ENCODE measurements around the gene FKBP1A. TPM values are rescaled to one million over a fixed set of nuclear protein-coding genes. Genes with fewer than 3 reads are reported as not detected.

The FKBP1A gene
- total RNA-seq, 1 experiment from 2014 or later: 127 TPM

- Histone ChIP-seq H3K36me3 (no peaks in the 10 kb centered on the region), H3K27me3 (no peaks in the 10 kb centered on the region), H3K4me1 (peaks cover 5% of the 10 kb centered on the region; the same call in 1 of the 2 replicates), H3K27ac (no peak overlapping the region), H3K4me3 (no peak overlapping the region), H3K9me3 (replicated peaks) (no peaks in the 10 kb centered on the region)
- peak in 1 of 2 experiments; percentile 39 for DNase-seq
These were observed 70.2 kb downstream of the FKBP1A start for GRCh38 chr20:1322511-1323245.

- H3K27me3 ChIP-seq: no peaks in the 10 kb centered on the region
- no peaks in the 10 kb centered on the region for H3K9me3 ChIP-seq (replicated peaks)
- H3K4me1 ChIP-seq: peaks cover 5% of the 10 kb centered on the region; the same call in 1 of the 2 replicates
- no peaks in the 10 kb centered on the region for H3K36me3 ChIP-seq
- no peak overlapping the region for H3K27ac ChIP-seq
- no peak overlapping the region for H3K4me3 ChIP-seq
- DNase-seq: no peak
These were observed 71.3 kb downstream of the FKBP1A start for GRCh38 chr20:1321654-1321939.

GRCh38 chr20:1320902-1321653 is 71.8 kb downstream of the FKBP1A start:
- Histone ChIP-seq H3K27ac (no peak overlapping the region), H3K4me3 (no peak overlapping the region), H3K36me3 (no peaks in the 10 kb centered on the region), H3K27me3 (no peaks in the 10 kb centered on the region), H3K9me3 (replicated peaks) (no peaks in the 10 kb centered on the region), H3K4me1 (peaks cover 2% of the 10 kb centered on the region; the same call in 1 of the 2 replicates)
- peak in 1 of 2 experiments; percentile 47 for DNase-seq

- Histone ChIP-seq H3K4me1 (no peaks in the 10 kb centered on the region; the same call in 1 of the 2 replicates), H3K27ac (no peak overlapping the region), H3K4me3 (no peak overlapping the region), H3K27me3 (no peaks in the 10 kb centered on the region), H3K36me3 (no peaks in the 10 kb centered on the region), H3K9me3 (replicated peaks) (no peaks in the 10 kb centered on the region)
- no peak for DNase-seq
These were observed 72.8 kb downstream of the FKBP1A start for GRCh38 chr20:1320016-1320415.

GRCh38 chr20:1319462-1319861 is 73.4 kb downstream of the FKBP1A start:
- H3K9me3 ChIP-seq (replicated peaks): no peaks in the 10 kb centered on the region
- H3K4me1 ChIP-seq: no peaks in the 10 kb centered on the region; the same call in 1 of the 2 replicates
- H3K27ac ChIP-seq: no peak overlapping the region
- H3K27me3 ChIP-seq: no peaks in the 10 kb centered on the region
- DNase-seq: no peak
- H3K36me3 ChIP-seq: no peaks in the 10 kb centered on the region
- no peak overlapping the region for H3K4me3 ChIP-seq

GRCh38 chr20:1319051-1319450 is 73.8 kb downstream of the FKBP1A start:
- Histone ChIP-seq H3K27ac (no peak overlapping the region), H3K4me1 (no peaks in the 10 kb centered on the region; the same call in 1 of the 2 replicates), H3K36me3 (no peaks in the 10 kb centered on the region), H3K4me3 (no peak overlapping the region), H3K27me3 (no peaks in the 10 kb centered on the region), H3K9me3 (replicated peaks) (no peaks in the 10 kb centered on the region)
- no peak for DNase-seq

Other genes starting within 250 kb of the FKBP1A start
- gene TMEM74B, start 208.1 kb downstream of the FKBP1A start, total RNA-seq (2014; rRNA removed; shearing (Covaris generic)): not detected in 2 replicates
- not detected in 2 replicates for gene C20orf202, start 189.6 kb downstream of the FKBP1A start, total RNA-seq (2014; rRNA removed; shearing (Covaris generic))
- gene RAD21L1, start 167.0 kb downstream of the FKBP1A start, total RNA-seq (2014; rRNA removed; shearing (Covaris generic)): 0.28 TPM in 1 of 2 replicates, not detected in the other
- gene SNPH, start 126.8 kb downstream of the FKBP1A start, total RNA-seq (2014; rRNA removed; shearing (Covaris generic)): 2.9 and 3.0 TPM in 2 replicates
- gene SDCBP2, start 63.9 kb downstream of the FKBP1A start, total RNA-seq (2014; rRNA removed; shearing (Covaris generic)): 0.71 TPM in 2 replicates
- 46.2 and 47.8 TPM in 2 replicates for gene NSFL1C, start 73.8 kb upstream of the FKBP1A start, total RNA-seq (2014; rRNA removed; shearing (Covaris generic))
- not detected in 2 replicates for gene SIRPB2, start 98.4 kb upstream of the FKBP1A start, total RNA-seq (2014; rRNA removed; shearing (Covaris generic))
- gene SIRPD, start 164.7 kb upstream of the FKBP1A start, total RNA-seq (2014; rRNA removed; shearing (Covaris generic)): not detected in 2 replicates
- gene SIRPB1, start 227.0 kb upstream of the FKBP1A start, total RNA-seq (2014; rRNA removed; shearing (Covaris generic)): not detected in 2 replicates